Measurements from ENCODE around the gene STX16.

Gene STX16, protein sequence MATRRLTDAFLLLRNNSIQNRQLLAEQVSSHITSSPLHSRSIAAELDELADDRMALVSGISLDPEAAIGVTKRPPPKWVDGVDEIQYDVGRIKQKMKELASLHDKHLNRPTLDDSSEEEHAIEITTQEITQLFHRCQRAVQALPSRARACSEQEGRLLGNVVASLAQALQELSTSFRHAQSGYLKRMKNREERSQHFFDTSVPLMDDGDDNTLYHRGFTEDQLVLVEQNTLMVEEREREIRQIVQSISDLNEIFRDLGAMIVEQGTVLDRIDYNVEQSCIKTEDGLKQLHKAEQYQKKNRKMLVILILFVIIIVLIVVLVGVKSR

DNA sequence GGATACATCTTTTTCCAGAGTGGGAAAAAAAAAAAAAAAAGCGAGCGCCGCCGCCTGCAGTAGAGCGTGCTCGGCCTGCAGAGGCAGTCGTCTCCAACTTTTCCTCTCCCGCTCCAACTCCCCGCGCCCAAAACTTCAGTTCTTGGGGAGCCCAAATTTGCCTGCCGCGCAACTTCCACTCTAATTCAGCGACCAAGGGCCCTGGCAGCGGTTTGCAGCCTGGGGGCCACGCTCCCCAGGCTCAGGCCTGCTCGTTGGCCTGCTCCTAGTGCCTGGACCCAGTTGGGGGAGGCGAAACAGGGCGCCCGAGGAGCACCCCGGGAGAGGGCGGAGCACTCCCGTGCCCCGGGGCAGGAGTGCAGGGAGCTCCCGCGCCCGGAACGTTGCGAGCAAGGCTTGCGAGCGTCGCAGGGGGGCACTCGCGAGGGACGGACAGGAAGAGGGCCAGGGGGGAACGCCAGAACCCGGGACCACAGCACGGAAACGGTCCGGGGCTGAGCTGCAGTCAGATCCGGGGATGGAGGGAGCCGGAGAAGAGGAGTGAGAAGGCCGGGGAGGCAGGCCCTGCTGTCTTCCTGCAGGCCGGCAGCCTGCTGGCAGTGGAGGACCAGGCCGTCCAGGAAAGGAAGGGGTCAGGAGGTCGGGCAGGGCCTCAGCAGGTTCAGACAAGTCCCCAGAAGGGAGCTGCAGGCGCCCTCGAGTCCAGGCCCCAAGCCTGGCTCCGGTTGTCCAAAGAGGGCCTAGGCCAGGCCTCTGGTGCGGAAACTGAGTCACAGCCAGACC lies at the start of gene STX16:
TSS of gene STX16 (plus strand) at position 508 of the 783 bp plus-strand sequence. CDS start 724 bp downstream, outside the sequence.
- DNase-seq = peak; percentile 54

DNA sequence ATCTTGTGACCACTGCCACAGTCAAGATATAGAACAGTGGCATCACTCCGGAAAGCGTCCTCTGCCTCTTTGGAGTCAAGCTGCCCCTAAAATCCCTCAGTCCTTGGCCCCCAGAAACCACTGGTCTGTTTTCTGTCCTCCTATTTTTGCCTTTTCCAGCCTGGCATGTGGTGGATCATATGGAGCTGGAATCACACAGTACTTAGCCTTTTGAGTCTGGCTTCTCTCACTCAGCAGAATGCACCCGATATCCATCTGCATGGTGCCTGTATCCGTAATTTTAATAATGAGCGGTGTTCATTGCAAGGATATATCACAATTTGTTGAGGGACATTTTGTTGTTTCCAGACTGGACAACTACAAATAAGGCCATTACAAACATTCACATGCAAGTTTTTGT lies 49.0 kb upstream of the STX16 start:
- DNase-seq = no peak

DNA sequence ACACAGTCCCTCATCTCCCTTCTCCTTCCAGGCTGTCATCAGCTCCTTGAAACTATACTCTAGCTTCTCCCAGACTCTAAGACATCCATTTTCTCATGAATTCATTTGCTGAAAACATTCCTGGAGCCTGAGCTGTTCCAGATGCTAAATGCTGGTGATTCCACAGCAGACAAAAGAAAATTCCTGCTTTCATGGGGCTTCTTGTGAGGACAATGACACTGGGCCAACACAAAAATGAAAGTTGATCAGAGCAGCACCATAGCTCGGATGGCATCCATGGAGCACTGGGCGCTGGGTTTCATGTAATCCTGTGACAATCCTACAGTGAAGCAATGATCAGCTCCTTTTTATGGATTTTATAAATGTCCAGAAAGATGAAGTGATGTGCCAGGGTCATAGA lies 47.4 kb upstream of the STX16 start:
- DNase-seq = no peak

DNA sequence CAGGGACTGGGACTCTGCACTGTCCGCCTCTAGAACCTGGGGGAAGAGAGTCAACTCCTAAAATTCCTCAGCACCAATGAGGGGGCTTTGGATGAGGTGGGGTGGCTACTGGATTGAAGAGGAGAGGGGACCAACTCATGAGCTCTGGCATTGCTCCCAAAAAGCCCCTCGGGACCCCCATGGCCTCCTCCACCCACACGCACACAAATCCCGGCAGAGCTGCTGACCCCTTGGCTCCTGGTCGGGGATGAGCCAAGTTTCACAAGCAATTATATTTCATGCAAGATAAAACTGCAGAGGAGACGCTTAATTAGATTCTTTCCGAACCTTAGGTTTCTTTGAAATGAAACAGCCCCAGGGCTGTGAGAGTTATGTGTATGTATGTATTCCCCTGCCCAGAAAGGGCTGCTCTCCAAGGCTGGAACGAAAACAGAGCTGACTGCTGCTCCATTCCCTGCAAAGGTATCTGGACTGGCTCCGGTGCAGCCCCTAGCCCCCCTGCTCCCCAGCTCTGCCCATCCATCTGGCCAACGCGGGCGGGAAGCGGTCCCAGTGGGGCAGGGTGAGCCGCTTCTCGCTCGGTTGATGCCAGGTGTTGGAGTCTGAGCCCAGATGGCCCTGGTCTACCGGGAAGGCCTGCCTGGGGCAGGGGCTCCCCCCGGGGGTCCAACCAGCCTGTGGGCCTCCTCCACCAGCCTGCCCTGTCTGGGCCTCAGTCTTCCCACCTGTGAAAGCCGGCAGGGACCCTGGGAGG lies 46.8 kb upstream of the STX16 start:
- peak; percentile 37 for DNase-seq

DNA sequence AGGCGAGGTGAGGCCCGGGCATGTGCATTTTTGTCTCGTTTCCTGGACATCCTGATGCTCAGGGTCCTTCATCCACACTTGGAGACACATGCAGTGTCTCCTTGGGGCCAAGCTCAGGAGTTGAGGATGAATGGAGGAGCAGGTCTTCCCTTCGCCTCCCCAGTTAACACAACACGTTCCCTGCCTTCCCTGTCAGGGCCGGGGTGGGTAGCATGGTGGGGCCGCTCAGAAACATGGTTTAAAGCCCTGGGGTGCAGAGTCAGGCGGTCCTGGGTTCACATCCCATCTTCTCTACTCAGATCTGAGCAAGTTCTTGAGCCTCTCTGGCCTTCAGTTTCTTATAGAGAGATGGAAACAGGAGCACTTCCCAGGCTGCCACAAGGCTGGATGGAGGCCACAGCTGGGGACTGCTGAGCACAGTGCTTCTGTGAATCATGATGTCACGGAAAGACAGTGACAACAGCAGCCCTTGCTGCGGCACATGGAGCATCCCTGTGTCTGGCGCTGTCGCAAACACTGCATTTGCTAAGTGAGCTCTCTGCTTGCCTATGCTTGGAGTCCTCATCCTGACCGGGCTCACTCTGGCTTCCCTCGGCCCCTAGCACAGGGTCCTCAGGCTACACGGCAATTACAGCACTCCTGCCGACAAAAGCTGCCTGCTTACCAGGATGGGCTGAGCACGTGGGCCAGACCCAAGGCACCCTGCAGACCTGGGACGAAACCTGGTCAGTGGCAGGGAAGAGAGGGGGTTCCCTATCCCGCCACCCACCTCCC lies 45.6 kb upstream of the STX16 start:
- DNase-seq = no peak

DNA sequence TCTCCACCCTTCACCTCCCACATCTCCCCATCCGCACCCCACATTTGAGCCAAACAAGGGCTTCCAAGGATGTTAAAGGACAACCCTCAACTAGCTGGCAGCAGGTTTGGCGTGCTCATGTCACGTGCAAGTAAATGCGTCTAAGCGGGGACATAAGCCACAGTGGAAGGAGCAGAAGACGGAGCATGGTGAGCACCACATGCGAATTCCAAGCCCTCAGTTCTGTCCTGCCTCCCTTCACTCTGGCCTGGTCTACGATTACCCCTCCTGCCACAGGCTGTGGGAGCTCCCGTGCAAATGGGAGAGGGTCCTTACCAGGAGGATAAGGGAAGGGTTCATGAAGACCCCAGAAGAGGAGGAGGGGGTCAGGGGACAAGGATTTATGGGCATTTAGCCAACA lies 44.9 kb upstream of the STX16 start:
- DNase-seq = no peak

DNA sequence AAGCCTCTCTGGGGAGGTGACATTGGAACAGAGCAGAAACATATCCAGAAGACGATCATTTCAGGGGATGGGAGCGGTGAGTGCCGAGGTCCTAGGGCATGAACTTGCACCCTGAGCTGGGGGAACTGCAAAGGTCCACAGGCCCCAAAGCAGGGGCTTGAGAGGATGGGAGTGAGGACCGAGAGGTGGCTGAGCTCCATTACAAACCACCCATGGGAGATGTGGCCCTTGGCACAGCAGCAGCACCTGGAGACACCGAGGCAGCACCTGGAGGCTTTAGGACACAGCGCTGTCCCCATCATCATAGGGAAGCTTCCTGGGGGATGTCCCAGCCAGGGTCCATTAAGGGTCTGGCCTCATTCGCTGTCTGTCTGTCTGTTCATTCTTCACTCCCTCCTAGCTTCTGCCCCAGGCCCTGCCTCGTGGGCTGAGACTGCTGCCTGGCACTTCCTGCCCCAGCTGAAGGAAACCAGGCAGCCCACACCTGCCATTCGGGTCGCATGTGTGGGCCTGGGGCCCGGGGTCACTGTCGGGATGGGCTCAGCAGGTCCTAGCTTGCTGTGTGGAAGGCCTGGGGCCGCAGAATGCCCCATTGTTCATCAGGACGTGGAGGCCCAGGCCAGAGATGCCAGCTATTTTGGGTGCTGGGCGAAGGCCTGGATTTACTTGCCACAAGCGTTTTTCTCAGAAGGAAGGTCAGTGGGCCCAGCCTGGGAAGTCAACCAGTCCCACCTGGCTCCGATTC lies 42.8 kb upstream of the STX16 start:
- DNase-seq = no peak

DNA sequence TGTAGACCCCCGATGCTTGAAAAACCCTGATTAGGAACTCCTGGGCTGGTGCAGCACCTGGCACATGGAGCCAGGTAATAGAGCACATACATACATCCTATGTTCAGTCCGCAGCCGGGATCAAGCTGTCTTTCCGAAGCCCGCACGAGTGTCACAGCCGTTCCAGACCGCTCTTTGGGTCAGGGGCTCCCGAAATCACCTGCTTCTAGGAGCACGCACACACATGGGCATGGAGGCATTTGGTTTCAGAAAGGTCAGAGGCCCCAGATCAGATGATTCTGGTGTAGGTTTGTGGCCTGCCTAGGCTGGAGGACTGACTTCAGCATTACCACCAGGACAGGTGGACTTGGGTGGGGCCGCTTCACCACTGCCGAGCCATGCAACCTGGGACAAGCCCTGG lies 42.1 kb upstream of the STX16 start:
- DNase-seq = no peak

DNA sequence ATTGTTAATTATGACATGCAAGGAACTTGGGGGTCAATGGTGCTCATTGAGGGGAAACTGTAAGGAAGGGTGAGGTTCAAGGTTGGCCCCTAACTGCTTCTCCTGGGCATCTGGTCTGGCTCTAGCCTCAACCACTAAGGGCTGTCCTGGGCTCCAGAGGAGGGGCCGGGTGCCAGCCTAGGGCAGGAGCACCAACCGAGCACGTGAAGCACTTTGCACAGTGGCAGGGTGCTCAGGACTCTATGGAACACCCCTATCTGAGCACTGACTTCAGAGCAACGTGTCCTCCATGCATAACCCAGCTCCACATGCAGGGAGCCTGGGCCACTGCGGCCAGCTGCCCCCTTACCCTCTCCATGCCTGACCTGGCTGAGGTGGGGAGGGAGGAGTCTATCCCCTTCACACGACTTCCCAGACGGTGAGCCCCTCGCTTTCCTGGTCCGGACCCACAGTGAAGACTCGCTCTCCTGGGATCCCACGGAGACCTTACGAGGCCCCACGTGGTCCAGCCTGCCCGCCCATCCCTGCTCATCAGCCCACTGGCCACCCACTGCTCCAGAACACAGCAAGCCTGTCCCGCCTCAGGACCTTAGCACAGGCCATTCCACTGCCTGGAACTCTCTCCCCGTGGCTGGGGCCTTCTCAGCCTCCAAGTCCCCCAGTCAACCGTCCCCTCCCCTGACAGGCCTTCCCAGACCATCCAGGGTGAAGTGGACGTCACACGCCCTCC lies 40.8 kb upstream of the STX16 start:
- DNase-seq = no peak

DNA sequence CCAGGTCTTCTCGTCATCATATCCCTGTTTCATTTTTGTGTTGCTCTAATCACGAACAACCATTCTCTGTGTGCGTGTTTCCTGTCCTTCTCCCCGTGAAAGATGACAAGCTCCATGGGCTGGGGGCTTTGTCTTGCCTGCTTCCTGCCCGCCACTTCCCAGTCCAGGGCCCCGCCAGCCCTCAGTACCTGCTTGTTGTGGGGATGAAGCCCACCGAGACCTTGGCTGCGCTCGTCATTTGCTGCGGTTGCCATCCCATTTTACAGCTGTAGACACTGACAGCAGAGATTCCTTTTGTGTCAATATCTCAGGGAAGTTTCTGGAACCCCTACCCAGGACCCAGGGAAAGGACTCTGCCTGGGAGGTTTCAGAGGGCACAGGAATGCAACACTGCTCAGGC lies 40.3 kb upstream of the STX16 start:
- no peak for DNase-seq

DNA sequence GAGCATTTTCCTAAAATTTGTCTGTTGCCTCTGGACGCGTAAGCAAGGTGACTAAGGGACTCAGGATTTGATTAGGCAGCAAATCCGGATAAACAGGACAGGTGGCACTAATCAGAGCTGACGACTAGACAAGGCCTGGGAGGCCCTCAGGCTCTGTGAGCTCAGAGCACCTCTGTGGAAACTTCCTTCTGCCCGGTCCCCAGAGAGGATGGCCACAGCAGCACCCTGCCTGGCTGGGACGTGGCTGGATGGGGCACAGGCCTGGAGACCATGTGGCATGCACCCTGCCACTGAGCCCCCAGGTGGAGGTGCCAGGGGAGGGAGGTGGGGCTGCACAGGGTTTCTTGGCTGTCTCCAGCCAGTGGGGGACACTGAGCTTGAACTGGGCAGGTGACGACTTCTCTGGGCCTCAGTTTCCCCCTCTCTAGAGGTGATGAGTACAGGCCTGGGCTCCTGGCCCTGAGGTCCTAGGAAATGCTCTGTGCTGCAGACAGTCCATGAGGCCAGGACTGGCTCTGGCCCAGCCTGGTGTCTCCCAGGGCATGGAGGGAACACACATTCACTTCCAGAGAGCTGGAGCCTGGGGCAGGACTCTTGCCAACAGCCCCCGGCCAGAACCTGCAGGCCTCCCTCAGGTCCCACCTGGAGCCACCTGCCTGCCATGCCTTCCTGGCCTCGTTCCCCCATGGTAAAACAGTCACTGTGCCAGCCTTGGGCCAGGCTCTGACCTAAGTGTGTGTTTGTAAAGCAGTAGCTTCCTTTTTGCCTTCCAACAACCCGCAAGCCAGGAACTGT lies 39.6 kb upstream of the STX16 start:
- DNase-seq = no peak

DNA sequence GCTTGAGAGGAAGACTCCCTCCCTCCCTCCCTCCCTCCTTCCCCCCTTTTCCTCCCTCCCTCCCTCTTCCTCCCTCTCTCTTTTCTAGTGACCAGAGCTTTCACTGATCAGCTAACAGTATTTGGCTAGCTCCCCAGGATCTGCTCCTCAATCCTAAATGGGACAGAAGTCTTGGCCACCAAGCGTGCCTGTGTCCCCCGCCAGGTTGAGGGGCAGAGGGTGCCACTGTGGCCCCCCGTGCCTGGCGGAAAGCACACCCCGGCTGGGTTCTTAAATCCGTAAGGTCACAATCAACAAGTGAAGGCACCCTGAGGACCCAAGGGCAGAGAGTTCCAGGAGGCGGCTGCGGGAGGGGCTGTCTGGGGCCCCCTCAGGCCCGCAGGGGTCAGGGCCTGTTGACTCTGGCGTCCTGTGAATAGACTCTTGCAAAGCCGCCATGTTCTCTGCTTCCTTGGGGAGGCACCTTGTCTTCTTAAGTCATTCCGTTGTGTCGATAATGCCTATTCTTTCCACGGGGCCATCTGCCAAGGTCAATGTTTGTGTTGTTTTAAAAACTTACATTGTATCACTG lies 38.9 kb upstream of the STX16 start:
- DNase-seq = no peak

DNA sequence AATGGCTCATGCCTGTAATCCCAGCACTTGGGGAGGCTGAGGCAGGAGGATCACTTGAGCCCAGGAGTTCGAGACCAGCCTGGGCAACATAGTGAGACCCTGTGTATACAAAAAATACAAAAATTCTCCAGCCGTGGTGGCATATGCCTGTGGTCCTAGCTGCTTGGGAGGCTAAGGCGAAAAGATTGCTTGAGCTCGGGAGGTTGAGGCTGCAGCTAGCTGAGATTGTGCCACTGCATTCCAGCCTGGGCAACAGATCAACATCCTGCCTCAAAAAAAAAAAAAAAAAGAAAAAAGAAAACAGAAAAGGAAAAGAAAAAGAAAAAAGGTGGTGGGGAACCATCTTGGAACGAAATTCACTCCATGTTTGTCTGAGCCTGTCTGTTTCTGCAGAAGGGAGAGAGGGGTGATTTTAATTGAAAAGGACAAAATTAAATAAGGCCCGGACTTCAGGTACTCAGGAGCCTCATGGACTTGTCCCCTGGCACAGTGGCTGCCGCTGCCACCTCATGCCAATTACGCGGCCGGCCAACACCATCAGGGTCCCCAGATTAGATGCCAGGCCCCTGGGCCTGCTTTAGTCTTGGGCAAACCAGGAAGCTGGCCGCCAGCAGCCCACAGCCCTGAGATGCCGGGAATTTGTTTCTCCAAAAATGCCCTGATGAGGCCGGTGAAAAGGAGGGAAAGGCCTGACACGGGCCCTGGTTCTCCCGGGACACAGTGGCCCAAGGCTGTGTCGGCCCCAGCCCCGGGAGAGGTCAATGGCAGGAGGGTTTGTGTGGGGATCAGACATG lies 37.8 kb upstream of the STX16 start:
- no peak for DNase-seq

DNA sequence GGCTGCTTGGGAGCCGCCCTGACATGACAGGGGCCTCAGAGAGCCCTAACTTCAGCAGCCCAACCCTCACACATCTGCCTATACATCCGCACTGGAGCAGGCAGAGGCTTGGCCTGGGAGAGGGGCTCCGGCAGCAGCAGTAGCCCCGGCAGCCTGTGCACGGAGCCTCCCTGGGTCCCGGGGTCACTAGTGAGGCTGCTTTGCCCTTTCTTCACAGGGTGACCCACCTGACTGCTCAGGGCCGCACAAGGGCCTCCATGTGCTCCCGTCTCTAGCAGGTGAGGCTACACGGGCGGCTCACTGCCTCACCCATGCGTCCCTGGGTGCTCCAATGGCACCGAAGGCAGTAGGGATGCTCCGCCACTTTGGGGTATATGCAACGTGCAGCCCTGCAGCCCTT lies 36.7 kb upstream of the STX16 start:
- no peak for DNase-seq

DNA sequence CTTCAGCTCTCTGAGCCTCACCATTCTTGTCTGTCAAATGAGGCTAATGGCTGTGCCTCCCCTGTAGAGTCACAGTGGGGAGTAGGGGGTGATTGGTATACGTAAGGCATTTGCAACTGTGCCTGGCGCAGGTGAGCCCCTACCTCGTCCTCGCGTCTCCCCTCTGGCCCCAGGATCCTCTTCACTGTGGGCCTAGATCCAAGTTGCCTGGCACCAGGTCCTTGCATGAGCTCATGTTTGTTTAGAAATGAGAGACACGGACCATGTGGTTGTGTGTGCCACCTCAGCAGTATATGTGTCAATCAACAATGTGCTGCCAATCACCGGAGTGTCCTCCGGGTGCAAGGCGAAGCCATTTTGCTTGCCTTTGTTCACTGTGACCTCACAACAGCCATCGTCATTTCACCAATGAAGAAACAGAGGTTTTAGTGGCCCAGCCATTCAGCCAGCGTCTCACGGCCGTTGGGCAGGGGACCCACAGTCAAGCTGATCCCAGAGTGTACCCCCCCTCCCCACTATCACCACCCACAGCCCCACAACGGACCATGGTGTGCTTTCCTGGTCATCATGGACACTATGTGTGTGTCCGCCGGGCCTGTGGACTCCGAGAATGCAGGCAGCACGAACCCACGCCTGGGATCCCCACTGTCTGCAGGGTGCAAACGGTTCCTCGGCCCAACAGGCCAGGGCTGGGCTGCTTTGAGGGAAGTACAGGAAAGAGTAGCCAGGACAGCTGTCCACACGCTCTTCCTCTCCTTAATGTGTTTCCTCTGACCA lies 35.9 kb upstream of the STX16 start:
- DNase-seq = no peak

DNA sequence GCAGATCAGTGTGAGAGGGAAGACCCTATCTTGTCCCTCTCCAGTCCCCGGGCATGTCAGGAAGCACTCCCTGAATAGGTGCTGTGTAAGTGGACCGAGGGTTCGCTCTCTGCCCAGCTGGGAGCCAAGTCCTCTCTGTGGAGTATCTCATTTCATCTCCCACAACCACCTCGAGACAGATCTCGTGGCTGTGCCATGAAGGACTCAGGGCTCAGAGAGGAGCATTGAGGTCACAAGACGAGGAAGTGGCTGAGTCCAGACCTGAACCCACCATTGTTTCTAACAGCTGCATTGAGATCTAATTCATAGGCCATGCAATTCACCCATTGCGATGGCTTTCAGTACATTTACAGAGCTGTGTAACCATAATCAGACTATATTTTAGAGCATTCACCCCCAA lies 34.7 kb upstream of the STX16 start:
- no peak for DNase-seq

DNA sequence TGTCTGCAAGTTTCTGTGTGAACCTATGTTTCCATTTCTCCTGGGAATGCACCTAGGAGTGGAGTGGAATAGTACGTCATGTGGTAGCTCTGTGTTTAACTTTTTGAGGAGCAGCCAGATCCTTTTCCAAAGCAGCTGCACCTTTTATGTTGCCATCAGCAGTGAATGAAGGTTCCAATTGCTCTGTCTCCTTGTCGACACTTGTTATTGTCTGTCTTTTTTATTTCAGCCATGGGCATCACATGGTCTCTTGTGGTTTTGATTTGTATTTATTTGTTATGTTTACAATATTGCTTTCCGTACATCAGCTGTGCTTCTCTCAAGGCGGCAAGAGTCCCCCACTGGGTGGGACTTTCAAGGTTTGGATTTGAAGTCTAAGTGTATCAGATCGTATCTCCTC lies 33.9 kb upstream of the STX16 start:
- no peak for DNase-seq

DNA sequence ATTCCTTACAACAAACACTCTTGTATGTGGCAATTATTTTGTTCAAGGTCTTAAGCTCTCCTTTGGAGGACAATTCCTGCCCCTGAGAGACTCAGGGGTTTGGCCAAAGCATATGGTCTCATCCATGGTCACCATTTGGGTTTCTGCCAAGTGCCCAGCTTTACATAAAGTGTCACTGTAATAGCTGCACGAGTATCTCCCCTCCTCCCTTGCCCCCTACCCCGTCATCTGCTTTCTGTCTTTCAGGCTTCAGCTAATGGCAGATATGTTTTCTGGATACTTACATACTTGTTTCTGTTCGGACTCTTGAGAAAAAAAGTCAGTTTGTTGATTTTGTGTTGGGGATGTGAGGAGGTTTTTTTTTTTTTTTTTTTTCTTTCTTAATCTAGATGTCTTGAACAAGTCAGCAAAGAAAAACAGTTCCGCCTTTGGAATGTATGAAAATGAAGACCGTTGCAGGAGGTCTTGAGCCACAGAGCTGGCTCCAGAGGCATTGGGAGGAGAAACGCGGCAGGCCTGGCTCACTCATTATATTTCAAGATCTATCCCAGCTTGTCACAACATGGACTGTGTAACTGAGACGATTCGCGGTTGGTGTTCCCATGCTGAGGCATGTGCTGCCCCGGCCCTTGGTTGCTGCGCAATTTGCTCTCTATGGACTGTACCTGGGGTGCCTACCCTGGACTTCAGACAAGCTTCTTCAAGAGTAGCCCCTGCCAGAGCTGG lies 32.6 kb upstream of the STX16 start:
- no peak for DNase-seq
